Activated CD4-positive, CD25-positive, alpha-beta regulatory T cell treated with anti-CD3 and anti-CD28 coated beads, Interleukin-2, amount 50 U/mL, for 24 hours (primary cell): ENCODE data around the gene MSI2.

Source experiments
- ATAC-seq, 2 donors: fragments of 150-1000 bp; cut with Tn5 transposase; one replicate each; pipeline ENCODE4 v1.10.0; 2021; ENCODE audit warnings: mild to moderate bottlenecking in 1 of 2, moderate library complexity in 1 of 2

The MSI2 gene

DNA sequence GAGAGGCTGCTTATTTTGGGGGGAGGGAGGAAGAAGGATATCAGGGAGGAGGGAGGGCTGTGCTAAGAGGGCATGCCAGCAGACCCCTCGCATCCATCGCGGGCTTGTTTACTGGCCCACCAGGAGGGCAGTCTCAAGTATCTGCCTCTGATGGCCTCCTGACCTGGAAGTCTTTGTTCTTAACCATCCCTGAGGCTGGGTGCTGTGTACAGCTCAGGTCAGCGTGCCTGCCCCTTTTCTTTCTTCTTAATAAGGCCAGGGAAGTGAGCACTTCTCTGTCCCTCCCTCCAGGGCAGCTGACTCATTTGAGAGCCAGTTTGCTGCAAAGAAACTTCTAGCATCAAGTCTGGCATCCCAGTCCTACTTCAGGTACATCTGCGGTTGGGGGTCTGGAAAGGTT lies 331.8 kb downstream of the MSI2 start:
- ATAC-seq = no peak

DNA sequence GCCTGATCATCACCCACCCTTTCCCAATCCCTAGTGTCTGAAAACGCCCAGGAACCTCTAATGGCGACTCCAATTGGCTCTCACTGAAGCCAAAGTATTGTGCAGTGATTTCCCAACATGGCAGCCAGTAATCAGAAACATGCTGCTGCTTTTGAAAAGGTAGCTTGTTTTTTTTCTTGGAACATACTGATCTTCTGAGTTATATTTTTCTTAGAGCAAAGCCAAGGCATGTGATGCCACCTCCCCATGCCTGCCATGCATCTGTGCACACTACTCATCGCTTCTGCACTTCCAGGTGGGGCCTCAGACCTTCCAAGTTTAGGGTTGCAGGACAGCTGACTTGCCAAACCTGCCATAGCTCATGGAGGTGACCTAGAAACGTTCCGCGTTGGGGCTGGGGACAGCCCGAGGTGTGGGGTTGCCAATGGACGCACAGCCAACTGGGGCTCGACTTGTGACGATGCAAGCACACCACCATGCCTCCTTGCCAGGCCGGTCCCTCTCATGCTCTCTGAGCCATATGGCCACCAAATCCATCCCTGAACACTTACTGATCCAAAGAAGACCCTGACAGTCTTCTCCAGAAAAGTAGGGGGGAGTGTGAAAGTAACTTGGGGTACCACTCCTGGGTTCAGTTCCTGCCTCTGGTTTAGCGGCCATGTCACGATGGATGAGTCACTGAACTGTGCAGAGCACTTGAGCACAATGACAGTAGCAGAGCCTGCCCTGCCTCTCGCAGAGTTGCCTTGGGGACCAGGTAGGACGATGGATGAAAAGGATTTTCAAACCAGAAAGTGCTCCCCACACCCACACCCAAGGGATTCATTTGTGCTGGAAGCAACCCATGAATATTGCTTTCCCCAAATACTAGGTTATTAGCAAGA lies 333.1 kb downstream of the MSI2 start:
- ATAC-seq = no peak

DNA sequence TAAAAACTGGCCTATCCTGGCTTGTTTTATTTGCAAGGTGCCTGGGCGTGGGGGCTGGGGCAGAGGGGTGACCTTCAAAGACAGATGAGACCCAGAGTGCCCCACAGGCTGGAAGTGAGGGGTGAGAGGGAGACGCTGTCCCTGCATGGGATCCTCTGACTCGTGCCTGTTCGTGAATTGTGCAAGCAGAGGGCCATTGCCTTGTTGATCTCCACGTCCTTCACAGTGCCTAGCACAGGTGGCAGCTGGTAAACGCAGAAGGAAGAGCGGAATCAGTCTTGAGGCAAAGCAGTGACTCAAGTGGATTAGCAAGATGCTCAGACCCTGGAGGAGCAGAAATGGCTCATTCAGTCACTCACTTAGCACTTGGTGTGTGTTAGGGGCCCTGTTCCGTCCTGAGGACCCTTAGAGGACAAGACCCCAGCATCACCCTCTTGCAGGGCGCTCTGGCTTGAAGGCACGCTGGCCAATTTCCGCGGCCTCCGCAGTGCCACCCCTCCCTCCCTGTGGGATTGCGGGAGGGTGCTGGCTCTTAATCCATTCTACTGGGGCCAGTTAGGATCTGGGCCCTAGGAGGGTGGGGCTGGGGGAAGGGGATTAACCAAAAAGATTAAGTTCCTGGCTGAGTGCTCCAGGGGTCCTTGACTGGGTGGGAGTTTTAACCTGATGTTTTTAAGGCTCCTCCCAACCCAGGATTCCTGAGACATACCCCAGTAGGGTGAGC lies 337.6 kb downstream of the MSI2 start:
- no peak for ATAC-seq

DNA sequence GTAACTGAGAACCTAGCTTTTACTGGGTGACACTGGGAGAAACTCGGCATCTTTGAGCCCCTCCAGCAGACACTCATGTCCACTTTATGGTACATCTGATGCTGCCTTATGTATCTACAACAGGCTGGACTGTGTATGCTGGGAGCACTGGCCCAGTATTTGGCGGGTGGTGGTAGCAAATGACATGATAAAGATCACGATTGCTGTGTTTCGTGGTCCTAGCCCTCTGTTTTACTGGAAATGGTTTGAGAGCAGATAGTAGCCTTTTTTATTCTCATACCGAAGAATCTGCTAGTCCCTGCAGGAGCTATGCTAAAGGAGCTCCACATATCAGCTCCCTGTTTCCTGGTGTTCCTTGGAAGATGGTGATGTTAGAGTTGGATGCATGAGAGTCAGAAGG lies 338.4 kb downstream of the MSI2 start:
- ATAC-seq = no peak

DNA sequence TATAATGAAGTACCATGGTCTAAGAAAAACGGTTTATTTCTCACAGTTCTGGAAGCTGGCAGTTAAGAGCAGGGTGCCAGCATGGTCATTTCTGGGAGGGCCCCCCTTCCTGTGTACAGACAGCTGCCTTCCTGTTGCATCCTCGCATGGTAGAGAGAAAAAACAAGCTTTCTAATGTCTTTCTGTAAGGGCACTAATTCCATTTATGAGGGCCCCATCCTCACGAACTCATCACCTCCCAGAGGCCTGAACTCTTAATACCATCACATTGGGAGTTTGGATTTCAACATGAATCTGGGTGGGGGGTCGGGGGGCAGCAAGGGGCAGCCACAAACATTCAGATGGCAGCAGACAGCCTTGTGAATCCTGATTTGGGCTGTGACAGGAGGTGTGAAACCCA lies 339.1 kb downstream of the MSI2 start:
- ATAC-seq = no peak

DNA sequence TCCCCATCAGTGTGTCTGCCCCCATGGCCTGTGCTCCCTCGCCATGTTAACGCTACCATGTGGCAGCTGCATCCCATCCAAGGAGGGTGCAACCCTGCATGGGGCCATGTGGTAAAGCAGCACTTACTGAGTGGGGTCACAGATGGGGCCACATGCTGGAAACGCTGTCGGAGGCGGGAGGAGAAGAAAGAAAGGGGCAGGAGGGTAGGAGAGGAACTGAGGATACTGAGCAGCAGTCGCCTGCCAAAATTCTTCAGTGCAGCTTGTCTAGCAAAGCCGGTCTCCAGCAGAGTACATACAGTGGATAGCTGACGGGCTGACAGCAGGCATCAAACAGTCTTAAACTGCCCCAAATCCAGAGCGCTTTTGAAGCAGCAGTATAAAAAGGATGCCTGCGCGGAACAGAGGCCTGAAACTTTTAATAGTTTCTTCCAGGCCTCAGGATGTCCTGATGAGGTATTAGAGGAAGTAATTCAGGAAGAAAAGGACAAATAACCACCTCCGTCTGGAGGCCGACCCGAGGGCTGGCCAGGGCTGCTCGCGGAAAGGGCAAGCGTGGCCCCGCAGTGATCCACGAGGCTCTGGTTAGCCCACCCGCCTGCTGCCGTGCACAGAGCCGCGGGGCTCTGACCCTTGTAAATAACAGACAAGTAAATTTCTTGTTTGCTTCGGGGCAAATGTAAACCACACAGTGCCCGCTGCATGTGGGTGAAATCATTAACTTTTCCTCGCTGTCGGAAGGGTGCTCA lies 339.8 kb downstream of the MSI2 start:
- no peak for ATAC-seq

DNA sequence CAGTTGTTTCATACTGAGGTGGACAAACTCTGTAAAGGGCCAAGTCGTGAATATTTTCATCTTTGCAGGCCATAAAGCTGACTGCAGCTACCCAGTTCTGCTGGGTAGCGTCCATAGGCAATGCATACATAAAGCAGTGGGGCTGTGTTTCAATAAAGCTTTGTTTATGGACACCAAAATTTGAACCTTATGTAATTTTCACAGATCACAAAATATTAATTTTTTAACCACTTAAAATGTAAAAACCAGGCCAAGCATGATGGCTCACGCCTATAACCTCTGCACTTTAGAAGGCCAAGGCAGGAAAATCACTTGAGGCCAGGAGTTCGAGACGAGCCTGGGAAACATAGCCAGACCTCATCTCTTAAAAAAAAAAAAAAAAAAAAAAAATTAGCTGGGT lies 340.8 kb downstream of the MSI2 start:
- no peak for ATAC-seq

DNA sequence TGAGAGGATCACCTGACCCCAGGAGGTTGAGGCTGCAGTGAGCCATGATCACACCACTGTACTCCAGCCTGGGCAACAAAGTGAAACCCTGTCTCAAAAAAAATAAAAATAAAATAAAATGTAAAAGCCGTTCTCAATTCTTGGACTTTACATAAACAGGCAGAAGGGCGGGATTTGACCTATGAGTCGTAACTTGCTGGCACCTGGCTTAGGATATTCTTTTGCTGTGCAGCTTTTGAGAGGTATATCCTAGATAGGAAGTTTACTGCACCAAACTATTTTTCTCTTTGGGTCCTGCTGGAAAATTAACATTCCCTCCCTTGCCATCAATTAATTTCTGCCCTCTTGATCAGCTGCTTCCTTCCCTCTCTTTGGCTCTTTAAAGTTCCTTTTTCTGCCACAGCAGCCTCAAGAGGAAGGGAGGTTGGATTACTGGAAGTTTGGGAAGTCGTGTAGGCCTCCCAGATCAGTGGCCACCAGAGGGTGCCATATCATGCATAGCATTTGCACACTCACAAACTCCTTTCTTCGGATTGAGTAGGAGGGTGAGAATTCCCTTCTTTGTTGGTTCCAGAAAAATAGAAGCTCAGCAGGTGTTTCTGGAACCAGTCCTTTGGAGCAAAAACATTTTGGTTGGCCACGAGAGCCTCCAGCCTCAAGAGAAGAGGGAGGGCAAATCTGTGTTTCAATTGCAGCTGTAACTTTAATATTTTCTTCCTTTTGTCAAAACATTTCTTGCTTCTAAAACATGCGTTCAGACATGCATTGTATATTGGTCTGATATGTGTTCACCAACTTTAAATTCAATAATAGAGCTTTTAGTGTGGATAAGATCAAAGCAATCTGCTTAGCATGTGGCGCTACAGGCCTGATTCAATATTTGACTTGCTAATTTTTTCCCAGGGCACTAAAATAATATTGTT lies 341.5 kb downstream of the MSI2 start:
- ATAC-seq = no peak

DNA sequence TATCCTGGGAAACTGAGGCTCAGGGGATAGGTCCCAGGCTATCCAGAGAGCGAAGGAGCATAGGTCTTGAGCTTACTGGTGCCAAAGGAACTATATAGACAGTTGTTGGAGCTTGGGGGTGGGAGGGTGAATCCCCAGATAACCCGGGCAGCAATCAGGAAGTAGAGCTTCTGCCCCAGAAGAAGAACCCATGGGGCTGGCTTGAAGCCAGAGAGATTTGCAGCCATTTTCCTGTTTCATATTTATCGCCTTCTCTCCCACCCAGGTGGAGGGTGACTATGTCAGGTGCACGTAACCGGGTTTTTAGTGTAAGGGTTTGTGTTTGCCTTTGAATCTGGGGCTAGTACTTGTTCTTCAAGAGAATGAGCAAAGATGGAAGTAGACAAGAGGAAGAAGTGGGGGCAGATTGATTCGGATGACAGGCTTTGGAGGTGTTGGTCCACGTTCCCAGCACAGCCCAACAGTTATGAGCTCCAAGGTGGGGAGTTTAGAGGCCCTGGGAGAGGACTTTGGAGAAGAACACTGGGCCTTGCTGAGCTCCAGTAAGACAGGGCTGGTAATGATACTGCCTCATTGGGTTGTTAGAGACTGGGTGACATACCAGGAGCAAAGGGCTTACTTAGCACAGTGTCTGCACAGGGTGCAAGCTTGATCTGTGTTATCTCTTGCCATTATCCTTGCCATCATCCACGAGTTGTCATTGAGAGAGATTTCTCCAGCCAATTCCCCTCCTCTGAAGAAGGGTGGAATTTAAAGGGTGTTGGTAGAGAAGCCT lies 343.1 kb downstream of the MSI2 start:
- ATAC-seq = no peak

DNA sequence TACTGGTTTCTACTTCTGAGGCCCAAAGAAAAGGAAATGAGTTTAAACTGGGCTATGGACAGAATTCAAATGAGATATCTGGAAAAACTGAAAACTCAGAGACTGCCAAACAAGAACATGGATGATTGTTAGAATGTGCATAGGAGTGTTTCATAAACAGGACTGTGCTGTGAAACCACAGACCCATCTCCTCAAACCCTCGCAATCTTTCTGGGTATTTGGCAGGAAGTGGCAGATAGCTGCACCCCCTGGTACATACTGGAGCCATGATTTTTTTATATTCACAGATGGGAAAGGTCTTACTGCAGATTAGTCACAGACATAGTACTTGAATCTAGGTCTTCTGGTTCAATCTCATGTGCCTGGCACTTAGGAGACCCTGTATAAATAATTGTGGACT lies 343.8 kb downstream of the MSI2 start:
- ATAC-seq = peak; percentile 52 to 55

DNA sequence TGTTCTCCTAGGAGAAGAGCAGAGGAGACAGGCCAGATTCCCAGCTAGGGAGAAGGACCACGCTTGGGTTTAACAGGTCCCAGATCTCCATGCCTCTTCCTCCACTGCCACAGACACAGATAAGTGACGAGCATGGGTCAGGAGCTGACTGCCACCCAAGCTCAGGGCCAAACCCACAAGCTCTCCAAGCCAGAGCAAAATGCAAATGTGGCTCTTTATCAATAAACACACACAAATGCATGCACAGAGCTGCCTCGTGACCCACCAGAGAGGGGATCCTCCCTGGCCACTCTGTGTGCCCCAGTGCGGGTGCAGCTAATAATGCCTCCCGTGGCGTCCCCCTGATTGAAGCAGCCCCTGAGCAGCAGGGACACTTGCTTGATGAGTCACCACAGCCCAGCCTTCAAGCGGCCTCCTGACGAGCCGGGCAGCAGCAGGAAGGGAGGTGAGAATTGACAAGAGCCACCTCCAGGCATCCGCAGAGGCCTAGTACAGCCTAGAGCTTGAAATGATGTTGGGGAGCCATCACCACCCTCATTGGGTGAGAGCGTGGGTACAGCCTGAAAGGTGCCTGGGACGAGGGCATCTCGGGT lies 344.9 kb downstream of the MSI2 start:
- no peak for ATAC-seq

DNA sequence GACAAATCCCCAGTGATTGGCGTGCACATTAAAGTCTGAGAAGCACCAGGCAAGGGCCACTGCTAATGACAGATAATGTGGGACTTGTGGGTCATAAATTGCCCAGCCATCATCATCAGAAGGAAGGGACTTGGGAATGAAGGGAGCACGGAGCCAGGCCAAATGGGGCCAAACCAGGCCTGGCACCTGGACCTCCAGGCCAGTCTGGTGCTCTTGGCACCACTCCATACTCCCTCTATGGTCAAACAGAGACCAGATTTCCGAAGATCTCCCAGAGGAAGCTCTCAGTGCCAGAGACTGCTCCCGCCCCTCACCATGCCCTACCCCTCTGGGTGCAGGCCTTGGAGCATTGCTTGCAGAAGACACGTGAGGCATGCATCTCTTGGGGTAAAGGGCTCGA lies 346.6 kb downstream of the MSI2 start:
- no peak for ATAC-seq

DNA sequence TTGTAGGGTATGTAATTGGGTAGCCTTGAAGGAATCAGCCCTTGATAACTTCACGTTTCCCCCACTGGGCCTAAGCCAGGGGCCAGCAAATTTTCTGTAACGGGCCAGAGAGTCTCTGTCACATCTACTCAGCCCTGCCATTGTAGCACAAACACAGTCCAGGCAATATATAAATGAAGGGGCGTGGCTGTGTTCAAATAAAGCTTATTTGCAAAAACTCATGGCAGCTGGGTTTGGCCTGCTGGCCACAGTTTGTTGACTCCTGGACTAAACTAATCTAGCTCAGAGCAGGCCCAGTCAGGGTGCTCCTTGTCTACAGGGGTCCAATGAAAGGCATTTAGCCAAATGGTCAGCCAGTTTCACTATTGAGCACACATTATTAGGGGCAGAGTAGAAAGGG lies 347.2 kb downstream of the MSI2 start:
- no peak for ATAC-seq

DNA sequence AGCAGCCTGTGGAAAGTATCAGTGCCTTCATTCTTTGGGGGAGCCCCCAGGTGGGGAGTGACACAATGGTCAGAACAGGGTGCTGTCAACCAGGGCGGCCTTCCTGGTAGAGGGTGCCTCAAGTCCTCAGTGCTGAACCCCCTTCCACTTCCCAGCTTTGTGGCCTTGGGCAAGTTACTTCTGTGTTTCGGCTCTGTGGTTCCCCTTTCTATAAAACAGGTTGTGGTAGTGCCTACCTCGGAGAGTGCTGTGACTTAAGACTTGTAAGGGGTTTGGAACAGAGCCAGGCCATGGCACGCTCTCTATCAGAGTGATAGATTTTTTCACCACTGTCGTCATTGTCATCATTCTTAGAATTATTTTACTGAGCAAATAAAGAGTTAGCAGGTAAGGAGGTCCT lies 347.7 kb downstream of the MSI2 start:
- ATAC-seq = peak; percentile 86 to 89

DNA sequence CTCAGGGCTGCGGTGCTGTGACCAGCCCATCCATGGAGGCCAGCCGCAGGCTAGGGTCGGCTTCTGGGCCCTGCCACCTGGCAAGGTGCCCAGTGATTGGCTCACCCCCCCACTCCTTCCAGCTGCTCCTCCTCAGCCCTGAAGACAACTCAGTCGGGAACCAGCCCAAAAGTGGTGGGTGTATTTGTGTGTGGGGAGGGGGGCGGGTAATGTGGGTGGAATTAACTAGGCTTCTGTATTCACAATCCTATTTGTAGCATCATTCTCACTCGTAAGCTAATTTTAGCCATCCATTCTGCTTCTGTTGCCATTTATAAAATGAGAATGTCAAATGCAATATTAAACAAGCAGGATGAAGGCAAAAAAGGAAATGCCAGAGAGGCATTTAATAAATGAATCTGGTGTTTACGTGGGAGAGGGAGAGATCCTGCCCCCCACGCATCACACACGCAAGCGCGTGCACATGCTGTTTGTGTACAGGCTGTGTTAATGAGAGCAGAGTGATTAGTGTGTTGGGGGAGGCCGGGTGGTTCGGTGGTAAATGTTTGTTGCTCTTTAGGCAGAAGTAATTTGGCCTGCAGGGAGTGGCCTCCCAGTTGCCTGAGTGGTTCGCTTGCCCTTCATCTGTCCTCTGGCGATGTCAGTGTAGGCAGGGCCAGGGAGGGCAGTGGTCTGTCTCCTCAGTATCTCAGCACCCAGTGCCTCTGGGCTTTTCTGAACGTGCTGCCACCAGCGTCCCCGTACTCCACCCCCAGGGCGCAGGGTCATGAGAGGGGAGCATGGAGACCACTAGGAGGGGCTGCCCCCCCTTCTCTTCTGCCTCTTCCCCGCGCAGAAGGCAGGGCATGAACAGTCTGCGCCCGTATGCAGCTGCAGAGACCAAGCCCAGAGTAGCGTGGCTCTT lies 348.7 kb downstream of the MSI2 start:
- ATAC-seq = peak; percentile 21 to 25

DNA sequence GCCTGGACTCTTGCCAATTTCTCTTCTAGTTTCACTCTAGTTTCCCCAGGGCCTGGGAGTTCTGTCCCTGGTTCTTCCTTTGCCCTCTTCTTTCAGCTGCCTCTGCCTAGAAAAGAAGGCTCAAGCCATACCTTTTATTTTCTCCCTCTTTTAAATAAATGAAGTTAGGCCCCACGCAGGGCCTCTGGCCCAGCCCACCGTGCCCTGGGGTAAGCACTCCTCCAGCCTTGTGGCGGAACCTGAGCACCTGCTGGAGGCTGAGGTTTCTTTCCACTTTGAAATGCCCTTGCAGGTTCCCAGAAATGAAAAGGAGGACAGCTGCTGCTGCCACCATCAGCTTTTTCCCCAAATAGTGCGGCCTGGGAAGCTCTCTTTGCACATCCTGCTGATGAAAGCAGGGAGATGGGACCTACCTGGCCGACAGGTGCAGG lies 349.4 kb downstream of the MSI2 start:
- peak in 1 of 2 donors; percentile 3 for ATAC-seq

DNA sequence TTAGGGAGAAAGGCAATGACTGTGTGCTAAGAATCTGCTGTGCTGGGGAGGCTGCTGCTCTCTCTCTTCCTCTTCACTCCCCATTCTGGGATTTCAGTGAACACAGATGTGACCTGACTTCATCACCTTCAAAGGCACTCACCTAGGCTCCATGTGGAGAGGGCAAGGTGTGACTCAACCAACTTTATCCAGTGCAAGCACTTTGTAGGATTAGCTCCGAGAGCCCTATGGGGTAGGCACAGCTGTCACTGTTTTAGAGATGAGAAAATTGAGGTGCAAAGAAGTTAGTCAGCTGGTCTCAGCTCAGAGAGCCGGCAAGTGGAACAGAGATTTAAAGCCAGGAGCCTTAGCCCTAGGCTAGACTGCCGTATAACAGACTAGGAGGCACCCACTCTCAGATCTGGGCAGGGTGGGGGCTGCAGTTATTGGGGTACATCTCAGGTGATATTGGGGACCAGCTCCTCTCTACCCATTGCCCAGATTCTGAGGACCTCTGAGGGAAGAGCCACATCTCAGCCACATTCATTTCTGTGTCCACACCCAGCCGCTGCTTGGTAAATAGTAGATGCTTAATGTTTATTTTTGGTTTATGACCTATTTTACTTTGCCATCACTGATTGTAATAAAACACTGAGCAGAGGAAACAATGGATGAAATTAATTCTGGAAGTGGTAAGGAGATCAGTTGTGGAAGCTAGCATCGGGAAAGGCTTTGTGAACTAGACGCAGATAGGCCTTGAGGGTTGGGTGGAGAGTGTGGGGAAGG lies 350.0 kb downstream of the MSI2 start:
- no peak for ATAC-seq

DNA sequence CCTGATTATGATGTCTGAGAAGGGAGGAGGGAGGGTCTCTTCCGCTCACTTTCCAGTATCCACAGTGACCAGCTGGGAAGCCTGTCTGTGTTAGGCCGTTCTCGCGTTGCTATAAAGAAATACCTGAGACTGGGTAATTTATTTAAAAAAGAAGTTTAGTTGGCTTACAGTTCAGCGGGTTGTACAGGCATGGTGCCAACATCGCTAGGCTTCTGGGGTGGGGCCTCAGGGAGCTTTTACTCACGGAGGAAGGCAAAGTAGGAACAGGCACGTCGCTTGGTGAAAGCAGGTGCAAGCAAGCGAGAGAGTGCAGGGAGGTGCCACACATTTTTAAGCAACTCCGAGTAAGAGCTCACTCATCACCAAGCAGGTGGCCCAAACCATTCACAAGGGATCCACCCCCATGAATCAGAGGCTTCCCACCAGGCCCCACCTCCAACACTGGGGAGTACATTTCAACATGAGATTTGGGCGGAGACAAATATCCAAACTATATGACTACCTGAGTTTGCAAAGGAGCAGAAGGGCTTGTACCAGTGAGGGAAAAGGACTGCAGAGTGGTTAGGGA lies 351.3 kb downstream of the MSI2 start:
- no peak for ATAC-seq
